Stomach (tissue), 9 donors: ENCODE results near the gene ST6GALNAC3. TPM values are rescaled to one million over a fixed set of nuclear protein-coding genes. Genes with fewer than 3 reads are reported as not detected.

Source experiments
- DNase-seq, 2 donors: peaks; one replicate each; pipeline versions ENCODE4 v3.0.0 to v3.0.0-alpha.2; 2013 to 2019
- H3K27ac ChIP-seq, 5 donors: fragments of 200-600 bp in 4 of 5; sonication (generic) in 4 of 5; one replicate each; pipeline ENCODE4 v1.5.1; 2013 to 2019; ENCODE audit warnings: mild to moderate bottlenecking in 1 of 5, moderate library complexity in 1 of 5
- H3K27me3 ChIP-seq, 3 donors: fragments of 200-600 bp; sonication (generic); one replicate each; pipeline ENCODE4 v1.5.1; 2017 to 2019; ENCODE audit warnings: mixed run types in 1 of 3
- H3K36me3 ChIP-seq, 4 donors: fragments of 200-600 bp; sonication (generic); 1 replicate in 3 of 4; 2 replicates in 1 of 4; pipeline ENCODE4 v1.5.1; 2016 to 2019
- H3K4me1 ChIP-seq, 4 donors: fragments of 200-600 bp; sonication (generic); one replicate each; pipeline ENCODE4 v1.5.1; 2016 to 2019
- H3K4me3 ChIP-seq, 4 donors: fragments of 200-600 bp; sonication (generic) in 3 of 4; one replicate each; pipeline ENCODE4 v1.5.1; 2016 to 2019; ENCODE audit warnings: mild to moderate bottlenecking in 1 of 4
- H3K9me3 ChIP-seq, 4 donors: fragments of 200-600 bp; sonication (generic); one replicate each; pipeline ENCODE4 v1.5.1; 2016 to 2019
- EP300 ChIP-seq: sonication (generic); formaldehyde crosslinking; IDR thresholded peaks from one replicate; pipeline ENCODE4 v1.6.1; 2017; ENCODE audit warnings: antibody characterized with exemption
- POLR2A ChIP-seq, 4 donors: fragments of 450-650 bp; IDR thresholded peaks; one replicate each; pipeline ENCODE4 v1.6.1; 2016; ENCODE audit warnings: antibody characterized with exemption in 4 of 4, control low read depth in 2 of 4, mild to moderate bottlenecking in 1 of 4, moderate library complexity in 1 of 4
- POLR2AphosphoS5 ChIP-seq, 3 donors: sonication (generic); formaldehyde crosslinking; IDR thresholded peaks; one replicate each; pipeline ENCODE4 v1.6.1; 2016; ENCODE audit warnings: antibody characterized with exemption in 3 of 3
- WGBS, 5 donors: extraction: QIAGEN DNeasy Blood & Tissue Kit in 3 of 5; methylation state at CpG; one replicate each; pipeline versions ENCODE4 v1.1.5 to v1.1.7; 2013 to 2018; 5-methylcytosine and 5-hydroxymethylcytosine counted together
- intact Hi-C: fragments of 100-400 bp; cut with DNase I; formaldehyde crosslinking; loops from one replicate; pipeline ENCODE4 v1.15.1; 2023; ENCODE audit warnings: low total_unique reads
- polyA plus RNA-seq, 3 donors: library from polyadenylated mRNA; stranded (reverse); fragments of 200-250 nt; gene quantifications; one replicate each; pipeline ENCODE4 v1.2.3, GENCODE V29; 2013
- total RNA-seq, 5 donors: library from RNA; depleted of rRNA; stranded (reverse); fragments of >200 nt; gene quantifications; one replicate each; pipeline versions ENCODE4 v1.1.0 to v1.2.3, GENCODE V29; 2014 to 2016
- TF ChIP-seq, protein P1 (sequence below), 7 experiments: fragments of 450-650 bp in 4 of 7; fragments of 200-600 bp in 3 of 7; sonication (generic) in 3 of 7; IDR thresholded peaks; one replicate each; pipeline ENCODE4 v1.5.1; 2016 to 2019; ENCODE audit warnings: antibody characterized with exemption in 7 of 7, control low read depth in 2 of 7, mild to moderate bottlenecking in 1 of 7
- donor health status: healthy with polysubstance abuse.
- donor health status: Bipolar disorder and iron deficiency.
- donor health status: healthy.

The ST6GALNAC3 gene
- total and polyA plus RNA-seq, 8 donors, result under 0.01 to 21.7 (median 1.2) TPM; not detected in 1

DNA sequence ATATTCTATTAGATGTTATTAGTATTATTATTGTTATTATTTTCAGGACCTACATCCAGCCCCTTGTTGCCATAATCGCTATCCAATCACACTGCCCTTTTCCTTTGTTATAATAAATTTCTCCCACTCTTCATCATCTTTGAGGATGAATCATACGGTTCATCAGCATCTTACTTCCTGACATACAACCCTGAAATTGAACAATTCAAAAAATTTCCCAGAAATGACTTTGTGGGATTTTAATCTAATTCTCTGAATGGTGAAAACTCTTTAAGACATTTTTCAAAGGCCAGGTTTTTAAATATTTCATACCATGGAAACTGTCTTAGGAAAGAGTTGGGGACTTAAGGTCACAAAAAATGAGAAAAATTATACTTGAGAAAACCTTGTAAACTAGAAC is 353.5 kb downstream of the ST6GALNAC3 start:
- no peak overlapping the region for H3K27ac ChIP-seq
- WGBS, 5 donors, result 94 to 98% (median 95%) methylated on average over 2 of the region's 2 CpGs
- TF ChIP-seq POLR2AphosphoS5 (IDR thresholded peaks at IDR 0.05), result no peak
- no peak for TF ChIP-seq EP300
- no peak for TF ChIP-seq POLR2A (IDR thresholded peaks at IDR 0.05)
- no peaks in the 10 kb centered on the region for H3K27me3 ChIP-seq
- H3K36me3 ChIP-seq, result no peaks in the 10 kb centered on the region
- DNase-seq, result no peak
- no peaks in the 10 kb centered on the region for H3K4me1 ChIP-seq
- intact Hi-C loops, result no loop called here
- no peak overlapping the region for H3K4me3 ChIP-seq
- no peaks in the 10 kb centered on the region for H3K9me3 ChIP-seq

DNA sequence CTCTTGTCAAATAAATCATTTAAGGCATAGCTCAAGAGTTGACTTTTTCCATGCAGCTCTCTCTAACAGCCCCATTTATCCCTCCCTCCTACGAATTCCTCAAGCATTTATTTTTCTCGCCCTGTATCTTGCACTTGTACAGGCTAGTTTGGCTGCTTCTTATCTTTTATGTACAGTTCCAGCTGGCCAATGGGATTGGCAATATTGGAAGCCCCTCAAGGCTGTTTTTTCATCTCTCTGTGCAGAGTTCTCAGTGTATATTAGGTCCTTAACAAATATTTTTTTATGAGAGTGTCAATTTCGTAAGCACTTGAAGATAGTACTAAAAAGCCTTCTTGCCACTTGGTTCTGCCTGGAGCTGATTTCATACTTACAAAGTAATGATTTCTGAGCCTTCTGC is 356.0 kb downstream of the ST6GALNAC3 start:
- H3K4me3 ChIP-seq, result no peak overlapping the region
- H3K27ac ChIP-seq, result no peak overlapping the region
- H3K4me1 ChIP-seq, result no peaks in the 10 kb centered on the region
- DNase-seq, result peak in 1 of 2 donors; percentile 49
- intact Hi-C loops, result no loop called here
- 31 to 55% (median 43%) methylated on average over 3 of the region's 3 CpGs for WGBS, 5 donors
- no peaks in the 10 kb centered on the region for H3K36me3 ChIP-seq
- TF ChIP-seq POLR2A (IDR thresholded peaks at IDR 0.05) (no peak), POLR2AphosphoS5 (IDR thresholded peaks at IDR 0.05) (no peak), EP300 (no peak)
- TF ChIP-seq, protein P1, sequence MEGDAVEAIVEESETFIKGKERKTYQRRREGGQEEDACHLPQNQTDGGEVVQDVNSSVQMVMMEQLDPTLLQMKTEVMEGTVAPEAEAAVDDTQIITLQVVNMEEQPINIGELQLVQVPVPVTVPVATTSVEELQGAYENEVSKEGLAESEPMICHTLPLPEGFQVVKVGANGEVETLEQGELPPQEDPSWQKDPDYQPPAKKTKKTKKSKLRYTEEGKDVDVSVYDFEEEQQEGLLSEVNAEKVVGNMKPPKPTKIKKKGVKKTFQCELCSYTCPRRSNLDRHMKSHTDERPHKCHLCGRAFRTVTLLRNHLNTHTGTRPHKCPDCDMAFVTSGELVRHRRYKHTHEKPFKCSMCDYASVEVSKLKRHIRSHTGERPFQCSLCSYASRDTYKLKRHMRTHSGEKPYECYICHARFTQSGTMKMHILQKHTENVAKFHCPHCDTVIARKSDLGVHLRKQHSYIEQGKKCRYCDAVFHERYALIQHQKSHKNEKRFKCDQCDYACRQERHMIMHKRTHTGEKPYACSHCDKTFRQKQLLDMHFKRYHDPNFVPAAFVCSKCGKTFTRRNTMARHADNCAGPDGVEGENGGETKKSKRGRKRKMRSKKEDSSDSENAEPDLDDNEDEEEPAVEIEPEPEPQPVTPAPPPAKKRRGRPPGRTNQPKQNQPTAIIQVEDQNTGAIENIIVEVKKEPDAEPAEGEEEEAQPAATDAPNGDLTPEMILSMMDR (IDR thresholded peaks at IDR 0.05), result no peak
- H3K27me3 ChIP-seq, result no peaks in the 10 kb centered on the region
- H3K9me3 ChIP-seq, result no peaks in the 10 kb centered on the region

DNA sequence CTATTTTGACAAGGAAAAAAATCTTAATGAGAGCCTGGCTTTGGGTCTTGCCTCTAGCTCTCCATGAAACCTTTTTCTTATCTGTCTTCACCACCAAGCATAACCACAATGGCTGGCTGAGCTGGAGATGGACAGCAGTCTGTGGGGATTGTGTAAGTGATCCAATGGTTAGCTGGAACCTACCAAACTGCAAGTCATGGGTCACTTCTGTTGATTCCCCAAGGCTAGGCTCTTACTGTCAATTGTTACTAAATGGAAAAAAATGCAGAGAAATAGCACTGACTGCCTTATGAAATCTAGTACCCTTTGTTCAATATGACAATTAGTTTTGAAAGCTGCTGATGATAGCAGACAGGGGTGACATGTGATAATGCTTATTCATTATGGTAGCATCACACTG is 359.0 kb downstream of the ST6GALNAC3 start:
- intact Hi-C loops, result no loop called here
- no peak for DNase-seq
- TF ChIP-seq POLR2A (IDR thresholded peaks at IDR 0.05) (no peak), POLR2AphosphoS5 (IDR thresholded peaks at IDR 0.05) (no peak), EP300 (no peak)
- TF ChIP-seq, protein P1 (IDR thresholded peaks at IDR 0.05), result no peak
- Histone ChIP-seq H3K9me3 (no peaks in the 10 kb centered on the region), H3K27ac (no peak overlapping the region), H3K4me1 (no peaks in the 10 kb centered on the region), H3K27me3 (no peaks in the 10 kb centered on the region), H3K36me3 (no peaks in the 10 kb centered on the region), H3K4me3 (no peak overlapping the region)

DNA sequence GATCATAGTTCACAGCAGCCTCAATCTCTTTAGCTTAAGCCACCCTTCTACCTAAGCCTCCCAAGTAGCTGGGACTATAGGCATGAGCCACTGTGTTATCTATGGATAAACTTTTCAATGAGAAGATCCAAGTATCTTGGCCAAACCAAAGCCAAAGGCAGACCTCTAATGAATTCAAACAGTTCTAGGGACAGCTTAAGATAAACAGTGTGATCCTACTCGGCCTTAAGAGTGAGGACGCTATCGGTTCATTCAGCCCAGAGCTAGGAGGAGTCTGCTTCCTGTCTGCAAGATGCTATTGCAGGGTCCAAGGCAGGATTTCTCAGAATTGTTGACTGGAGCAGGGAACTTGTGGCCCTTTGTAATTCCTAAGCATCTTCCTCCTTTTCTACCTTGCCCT is 368.7 kb downstream of the ST6GALNAC3 start:
- intact Hi-C loops, result no loop called here
- Histone ChIP-seq H3K9me3 (peaks cover 0 to 6% (median 0%) of the 10 kb centered on the region in 4 donors), H3K4me1 (peaks cover 0 to 7% (median 0%) of the 10 kb centered on the region in 4 donors), H3K36me3 (no peaks in the 10 kb centered on the region), H3K27me3 (no peaks in the 10 kb centered on the region), H3K27ac (no peak overlapping the region), H3K4me3 (no peak overlapping the region)
- DNase-seq, result no peak
- WGBS, 5 donors, result 44 to 86% (median 68%) methylated on average over 3 of the region's 3 CpGs
- TF ChIP-seq POLR2A (IDR thresholded peaks at IDR 0.05) (no peak), POLR2AphosphoS5 (IDR thresholded peaks at IDR 0.05) (no peak), EP300 (no peak)
- TF ChIP-seq, protein P1 (IDR thresholded peaks at IDR 0.05), result no peak

DNA sequence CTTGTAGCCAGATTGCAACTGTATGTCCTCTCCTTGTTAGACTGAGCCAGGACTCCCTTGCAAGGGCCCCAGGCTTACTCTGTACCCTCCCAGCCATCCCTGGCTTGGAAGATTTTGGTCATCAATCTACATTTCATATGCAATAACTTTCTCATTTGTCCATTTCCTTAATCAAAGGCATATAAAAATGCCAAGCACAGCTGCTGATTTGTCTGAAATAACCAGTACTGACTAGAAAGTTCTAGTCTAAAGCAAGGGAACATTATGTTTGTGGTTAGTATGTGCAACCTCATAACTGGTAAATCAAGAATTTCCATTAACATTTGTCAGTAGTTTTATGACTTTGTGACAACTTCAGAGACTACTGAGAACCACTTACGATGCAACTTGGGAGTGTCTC is 370.2 kb downstream of the ST6GALNAC3 start:
- 83 to 100% (median 87%) methylated on average over 1 of the region's 1 CpG for WGBS, 5 donors
- H3K4me1 ChIP-seq, result no peaks in the 10 kb centered on the region
- no peak overlapping the region for H3K27ac ChIP-seq
- H3K9me3 ChIP-seq, result peaks cover 0 to 14% (median 5%) of the 10 kb centered on the region in 4 donors
- no peaks in the 10 kb centered on the region for H3K27me3 ChIP-seq
- H3K4me3 ChIP-seq, result no peak overlapping the region
- no peaks in the 10 kb centered on the region for H3K36me3 ChIP-seq
- TF ChIP-seq, protein P1 (IDR thresholded peaks at IDR 0.05), result no peak
- no peak for TF ChIP-seq POLR2AphosphoS5 (IDR thresholded peaks at IDR 0.05)
- TF ChIP-seq EP300, result no peak
- TF ChIP-seq POLR2A (IDR thresholded peaks at IDR 0.05), result no peak
- DNase-seq, result no peak
- intact Hi-C loops, result no loop called here
